ENCODE data around the gene ATP10A. TPM values are rescaled to one million over a fixed set of nuclear protein-coding genes. Genes with fewer than 3 reads are reported as not detected.

The ATP10A gene
- polyA plus RNA-seq, 1 of the 3 experiments (the other 2 are of a cell fraction): not detected

DNA sequence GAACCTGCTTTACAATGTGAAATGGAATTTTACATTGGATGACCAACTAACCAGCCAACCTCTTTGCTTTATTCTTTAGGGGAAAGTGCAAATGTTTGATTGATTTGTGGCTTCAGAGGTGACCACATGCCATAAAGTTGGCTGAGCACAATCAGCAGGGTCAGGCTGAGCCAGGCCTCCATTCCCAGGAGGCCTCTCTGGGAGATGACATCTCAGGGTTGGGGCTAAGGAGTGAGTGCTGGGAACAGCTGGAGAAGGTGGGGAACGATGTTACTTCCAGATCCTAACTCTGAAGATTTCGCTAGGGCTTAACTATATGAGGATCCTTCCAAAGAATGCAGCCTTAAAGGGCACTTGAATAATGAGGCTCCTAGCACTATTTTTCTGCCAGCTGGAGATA is 131.7 kb downstream of the ATP10A start:
- no peak overlapping the region for H2AFZ ChIP-seq (ENCODE audit: low read depth)
- H3K4me3 ChIP-seq (ENCODE audit: low read depth in 2 of 2, low read length in 1 of 2): no peak overlapping the region
- no peak overlapping the region for H3K4me2 ChIP-seq
- no peaks in the 10 kb centered on the region for H4K20me1 ChIP-seq (ENCODE audit: insufficient read depth)
- H3K9ac ChIP-seq: no peak overlapping the region
- H3K36me3 ChIP-seq (replicated peaks in 1 of 2; ENCODE audit: control insufficient read depth in 1 of 2, insufficient read depth in 2 of 2, low read length in 1 of 2): no peaks in the 10 kb centered on the region
- H3K9me2 ChIP-seq: no peaks in the 10 kb centered on the region
- no peak for DNase-seq
- H3K4me1 ChIP-seq (ENCODE audit: control insufficient read depth in 1 of 2, insufficient read depth in 2 of 2, low read depth in 1 of 2, low read length in 1 of 2): no peaks in the 10 kb centered on the region
- H3F3A ChIP-seq (replicated peaks; ENCODE audit: insufficient read depth): no peaks in the 10 kb centered on the region
- H3K9me3 ChIP-seq: no peaks in the 10 kb centered on the region
- ChIA-PET POLR2A (no interaction called here), CTCF (interaction anchor here (1.3 to 1.4 kb wide), 2 partner anchors 10 to 15 kb away, joined by 3 read pairs; no protein-coding TSS in a partner anchor)
- H3K27me3 ChIP-seq (ENCODE audit: insufficient read depth): no peaks in the 10 kb centered on the region
- TF ChIP-seq POLR2AphosphoS5 (IDR thresholded peaks at IDR 0.05; ENCODE audit: low read depth, low read length) (no peak), TEAD4 (IDR thresholded peaks at IDR 0.05; ENCODE audit: borderline replicate concordance, insufficient read depth) (no peak), EZH2phosphoT487 (IDR thresholded peaks at IDR 0.05; ENCODE audit: borderline replicate concordance, low read depth) (no peak), EP300 (IDR thresholded peaks at IDR 0.05; ENCODE audit: borderline replicate concordance in 1 of 2, low read depth in 1 of 2, low read length in 1 of 2) (no peak), FOXM1 (IDR thresholded peaks at IDR 0.05; ENCODE audit: low read depth) (no peak), TAF1 (IDR thresholded peaks at IDR 0.05; ENCODE audit: borderline replicate concordance, low read depth, low read length) (no peak), RCOR1 (IDR thresholded peaks at IDR 0.05; ENCODE audit: low read length) (no peak), GATA2 (CRISPR knock-in tag; IDR thresholded peaks at IDR 0.05) (no peak), RXRA (IDR thresholded peaks at IDR 0.05; ENCODE audit: borderline replicate concordance, low read depth) (no peak)
- TF ChIP-seq, protein P1, sequence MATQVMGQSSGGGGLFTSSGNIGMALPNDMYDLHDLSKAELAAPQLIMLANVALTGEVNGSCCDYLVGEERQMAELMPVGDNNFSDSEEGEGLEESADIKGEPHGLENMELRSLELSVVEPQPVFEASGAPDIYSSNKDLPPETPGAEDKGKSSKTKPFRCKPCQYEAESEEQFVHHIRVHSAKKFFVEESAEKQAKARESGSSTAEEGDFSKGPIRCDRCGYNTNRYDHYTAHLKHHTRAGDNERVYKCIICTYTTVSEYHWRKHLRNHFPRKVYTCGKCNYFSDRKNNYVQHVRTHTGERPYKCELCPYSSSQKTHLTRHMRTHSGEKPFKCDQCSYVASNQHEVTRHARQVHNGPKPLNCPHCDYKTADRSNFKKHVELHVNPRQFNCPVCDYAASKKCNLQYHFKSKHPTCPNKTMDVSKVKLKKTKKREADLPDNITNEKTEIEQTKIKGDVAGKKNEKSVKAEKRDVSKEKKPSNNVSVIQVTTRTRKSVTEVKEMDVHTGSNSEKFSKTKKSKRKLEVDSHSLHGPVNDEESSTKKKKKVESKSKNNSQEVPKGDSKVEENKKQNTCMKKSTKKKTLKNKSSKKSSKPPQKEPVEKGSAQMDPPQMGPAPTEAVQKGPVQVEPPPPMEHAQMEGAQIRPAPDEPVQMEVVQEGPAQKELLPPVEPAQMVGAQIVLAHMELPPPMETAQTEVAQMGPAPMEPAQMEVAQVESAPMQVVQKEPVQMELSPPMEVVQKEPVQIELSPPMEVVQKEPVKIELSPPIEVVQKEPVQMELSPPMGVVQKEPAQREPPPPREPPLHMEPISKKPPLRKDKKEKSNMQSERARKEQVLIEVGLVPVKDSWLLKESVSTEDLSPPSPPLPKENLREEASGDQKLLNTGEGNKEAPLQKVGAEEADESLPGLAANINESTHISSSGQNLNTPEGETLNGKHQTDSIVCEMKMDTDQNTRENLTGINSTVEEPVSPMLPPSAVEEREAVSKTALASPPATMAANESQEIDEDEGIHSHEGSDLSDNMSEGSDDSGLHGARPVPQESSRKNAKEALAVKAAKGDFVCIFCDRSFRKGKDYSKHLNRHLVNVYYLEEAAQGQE (IDR thresholded peaks at IDR 0.05; ENCODE audit: low read depth, low read length): no peak
- 29% methylated on average over 2 of the region's 2 CpGs for WGBS (ENCODE audit: low lambda C conversion rate)
- H3K79me2 ChIP-seq (ENCODE audit: insufficient read depth): no peaks in the 10 kb centered on the region
- H3K27ac ChIP-seq (ENCODE audit: low read depth in 2 of 2, low read length in 1 of 2): no peak overlapping the region

GRCh38 chr15:25730918-25731317 is 132.2 kb downstream of the ATP10A start:
- ChIA-PET POLR2A (no interaction called here), CTCF (interaction anchor here (1.3 kb wide), 1 partner anchor 14 kb away, joined by 3 read pairs; no protein-coding TSS in a partner anchor)
- Histone ChIP-seq H3K9me3 (no peaks in the 10 kb centered on the region), H3K4me2 (no peak overlapping the region), H3F3A (replicated peaks; ENCODE audit: insufficient read depth) (no peaks in the 10 kb centered on the region), H3K36me3 (replicated peaks in 1 of 2; ENCODE audit: control insufficient read depth in 1 of 2, insufficient read depth in 2 of 2, low read length in 1 of 2) (no peaks in the 10 kb centered on the region), H3K9me2 (no peaks in the 10 kb centered on the region), H3K27ac (ENCODE audit: low read depth in 2 of 2, low read length in 1 of 2) (no peak overlapping the region), H3K4me3 (ENCODE audit: low read depth in 2 of 2, low read length in 1 of 2) (no peak overlapping the region), H2AFZ (ENCODE audit: low read depth) (no peak overlapping the region), H3K27me3 (ENCODE audit: insufficient read depth) (no peaks in the 10 kb centered on the region), H3K79me2 (ENCODE audit: insufficient read depth) (no peaks in the 10 kb centered on the region), H4K20me1 (ENCODE audit: insufficient read depth) (no peaks in the 10 kb centered on the region), H3K4me1 (ENCODE audit: control insufficient read depth in 1 of 2, insufficient read depth in 2 of 2, low read depth in 1 of 2, low read length in 1 of 2) (no peaks in the 10 kb centered on the region), H3K9ac (no peak overlapping the region)
- WGBS (ENCODE audit: low lambda C conversion rate): 65% methylated on average over 4 of the region's 6 CpGs
- DNase-seq: no peak
- TF ChIP-seq MXI1 (IDR thresholded peaks at IDR 0.05; ENCODE audit: low read depth, low read length) (no peak), GATA2 (CRISPR knock-in tag; IDR thresholded peaks at IDR 0.05) (no peak), ELF1 (IDR thresholded peaks at IDR 0.05) (no peak), GABPA (IDR thresholded peaks at IDR 0.05; ENCODE audit: low read depth) (no peak), POLR2AphosphoS5 (IDR thresholded peaks at IDR 0.05; ENCODE audit: low read depth, low read length) (no peak), SMC3 (IDR thresholded peaks at IDR 0.05; ENCODE audit: low read depth, low read length) (no peak), JUND (IDR thresholded peaks at IDR 0.05) (no peak), NFIC (IDR thresholded peaks at IDR 0.05; ENCODE audit: borderline replicate concordance) (no peak), RFX5 (IDR thresholded peaks at IDR 0.05; ENCODE audit: low read length) (no peak), EP300 (IDR thresholded peaks at IDR 0.05; ENCODE audit: borderline replicate concordance in 1 of 2, low read depth in 1 of 2, low read length in 1 of 2) (no peak), USF1 (IDR thresholded peaks at IDR 0.05; ENCODE audit: borderline replicate concordance, low read depth) (no peak), TCF12 (IDR thresholded peaks at IDR 0.05) (no peak), RCOR1 (IDR thresholded peaks at IDR 0.05; ENCODE audit: low read length) (no peak)
- TF ChIP-seq, protein P2, sequence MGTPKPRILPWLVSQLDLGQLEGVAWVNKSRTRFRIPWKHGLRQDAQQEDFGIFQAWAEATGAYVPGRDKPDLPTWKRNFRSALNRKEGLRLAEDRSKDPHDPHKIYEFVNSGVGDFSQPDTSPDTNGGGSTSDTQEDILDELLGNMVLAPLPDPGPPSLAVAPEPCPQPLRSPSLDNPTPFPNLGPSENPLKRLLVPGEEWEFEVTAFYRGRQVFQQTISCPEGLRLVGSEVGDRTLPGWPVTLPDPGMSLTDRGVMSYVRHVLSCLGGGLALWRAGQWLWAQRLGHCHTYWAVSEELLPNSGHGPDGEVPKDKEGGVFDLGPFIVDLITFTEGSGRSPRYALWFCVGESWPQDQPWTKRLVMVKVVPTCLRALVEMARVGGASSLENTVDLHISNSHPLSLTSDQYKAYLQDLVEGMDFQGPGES (IDR thresholded peaks at IDR 0.05; ENCODE audit: low read depth, low read length): no peak
- TF ChIP-seq, protein P1 (IDR thresholded peaks at IDR 0.05; ENCODE audit: low read depth, low read length): no peak
